Liver (tissue), 9 donors: ENCODE measurements around the gene ERC2. TPM values are rescaled to one million over a fixed set of nuclear protein-coding genes. Genes with fewer than 3 reads are reported as not detected.

Experiments used
- DNase-seq: peaks from one replicate; pipeline ENCODE4 v3.0.0-alpha.2; 2017; ENCODE audit warnings: low spot score
- H3K27ac ChIP-seq, 2 donors: one replicate each; pipeline ENCODE4 v1.7.0; 2013; ENCODE audit warnings: inconsistent platforms in 2 of 2, low read length in 2 of 2, control low read depth in 1 of 2, low read depth in 1 of 2, mild to moderate bottlenecking in 1 of 2
- H3K27me3 ChIP-seq, 4 donors: one replicate each; pipeline versions ENCODE4 v1.6.1 to v1.7.0; 2013; ENCODE audit warnings: low read length in 3 of 4, inconsistent platforms in 1 of 4, mild to moderate bottlenecking in 1 of 4, moderate library complexity in 1 of 4; ENCODE audit not compliant: control insufficient read depth in 4 of 4, insufficient read depth in 4 of 4
- H3K36me3 ChIP-seq, 4 donors: one replicate each; pipeline versions ENCODE4 v1.6.1 to v1.7.0; 2013; ENCODE audit warnings: low read length in 3 of 4, mild to moderate bottlenecking in 3 of 4, low read depth in 1 of 4, moderate library complexity in 1 of 4; ENCODE audit not compliant: control insufficient read depth in 4 of 4, insufficient read depth in 3 of 4
- H3K4me1 ChIP-seq, 4 donors: one replicate each; pipeline versions ENCODE4 v1.6.1 to v1.7.0; 2013; ENCODE audit warnings: low read length in 3 of 4, mild to moderate bottlenecking in 3 of 4, moderate library complexity in 1 of 4; ENCODE audit not compliant: control insufficient read depth in 4 of 4, insufficient read depth in 4 of 4
- H3K4me3 ChIP-seq, 3 donors: one replicate each; pipeline versions ENCODE4 v1.6.1 to v1.7.0; 2013; ENCODE audit warnings: low read length in 3 of 3, control low read depth in 1 of 3, low read depth in 1 of 3, mild to moderate bottlenecking in 1 of 3
- H3K9ac ChIP-seq, 2 donors: one replicate each; pipeline ENCODE4 v1.7.0; 2013; ENCODE audit warnings: low read length in 2 of 2, mild to moderate bottlenecking in 2 of 2, moderate library complexity in 2 of 2, control low read depth in 1 of 2, low read depth in 1 of 2
- H3K9me3 ChIP-seq, 4 donors: one replicate each; pipeline versions ENCODE4 v1.6.1 to v1.7.0; 2013; ENCODE audit warnings: low read length in 3 of 4; ENCODE audit not compliant: control insufficient read depth in 4 of 4
- ATF3 ChIP-seq: IDR thresholded peaks from 2 replicates; pipeline ENCODE4 v1.6.1; 2016; ENCODE audit warnings: antibody characterized with exemption
- CTCF ChIP-seq: fragments of 150-350 bp; IDR thresholded peaks from 2 replicates; pipeline ENCODE4 v1.5.1; 2017; ENCODE audit warnings: improper control_type of control experiment, low read depth, low read length; ENCODE audit not compliant: missing input control
- EGR1 ChIP-seq, 2 donors: IDR thresholded peaks; 2 replicates each; pipeline ENCODE4 v1.6.1; 2016 to 2018; ENCODE audit warnings: antibody characterized with exemption in 2 of 2, low read depth in 2 of 2
- FOXA1 ChIP-seq: IDR thresholded peaks from 2 replicates; pipeline ENCODE4 v1.6.1; 2016; ENCODE audit warnings: antibody characterized with exemption
- GABPA ChIP-seq, 2 donors: IDR thresholded peaks in 1 of 2; conservative IDR thresholded peaks in 1 of 2; 2 replicates each; pipeline ENCODE4 v1.6.1; 2016; ENCODE audit warnings: antibody characterized with exemption in 2 of 2, mild to moderate bottlenecking in 1 of 2, moderate library complexity in 1 of 2
- JUND ChIP-seq, 2 donors: IDR thresholded peaks; 2 replicates each; pipeline ENCODE4 v1.6.1; 2016; ENCODE audit warnings: antibody characterized with exemption in 2 of 2
- NR2F2 ChIP-seq: IDR thresholded peaks from 2 replicates; pipeline ENCODE4 v1.6.1; 2016; ENCODE audit warnings: antibody characterized with exemption
- RAD21 ChIP-seq, 2 donors: IDR thresholded peaks; 2 replicates each; pipeline ENCODE4 v1.6.1; 2016; ENCODE audit warnings: antibody characterized with exemption in 2 of 2, mild to moderate bottlenecking in 2 of 2
- RXRA ChIP-seq, 2 donors: IDR thresholded peaks; 2 replicates each; pipeline ENCODE4 v1.6.1; 2017 to 2018; ENCODE audit warnings: antibody characterized with exemption in 2 of 2, mild to moderate bottlenecking in 1 of 2
- WGBS: extraction: QIAGEN DNeasy Blood & Tissue Kit; methylation state at CpG from one replicate; pipeline ENCODE4 v1.1.7; 2013; 5-methylcytosine and 5-hydroxymethylcytosine counted together
- polyA plus RNA-seq, 2 donors: library from polyadenylated mRNA; stranded (reverse) in 1 of 2; unstranded in 1 of 2; fragments of 200-250 nt in 1 of 2; fragments of >200 nt in 1 of 2; fragmentation: Nextera tagmentation in 1 of 2; extraction: Ambion mirVana in 1 of 2; gene quantifications; one replicate each; pipeline versions ENCODE4 v1.2.1 to v1.2.3, GENCODE V29; 2013 to 2015
- total RNA-seq, 2 donors: library from RNA; depleted of rRNA; stranded (reverse); fragments of >200 nt; gene quantifications; one replicate each; pipeline ENCODE4 v1.2.3, GENCODE V29; 2014
- TF ChIP-seq, protein P1 (sequence below): IDR thresholded peaks from 2 replicates; pipeline ENCODE4 v1.6.1; 2016; ENCODE audit warnings: antibody characterized with exemption
- TF ChIP-seq, protein P2 (sequence below): IDR thresholded peaks from 2 replicates; pipeline ENCODE4 v1.6.1; 2016; ENCODE audit warnings: antibody characterized with exemption
- TF ChIP-seq, protein P3 (sequence below): IDR thresholded peaks from 2 replicates; pipeline ENCODE4 v1.6.1; 2016; ENCODE audit warnings: antibody characterized with exemption, mild to moderate bottlenecking
- donor health status: healthy.
- donor health status: healthy.
- donor health status: healthy.
- donor health status: healthy.
- donor health status: healthy.

The ERC2 gene
- total and polyA plus RNA-seq, 4 donors: 0.14 to 0.25 TPM; not detected in 2

GRCh38 chr3:55668359-55668758 is 799.9 kb downstream of the ERC2 start:
- H3K4me1 ChIP-seq: no peaks in the 10 kb centered on the region
- H3K36me3 ChIP-seq: no peaks in the 10 kb centered on the region
- no peak for TF ChIP-seq CTCF
- no peak for TF ChIP-seq FOXA1
- TF ChIP-seq RAD21 (IDR thresholded peaks at IDR 0.05): no peak
- TF ChIP-seq, protein P1, sequence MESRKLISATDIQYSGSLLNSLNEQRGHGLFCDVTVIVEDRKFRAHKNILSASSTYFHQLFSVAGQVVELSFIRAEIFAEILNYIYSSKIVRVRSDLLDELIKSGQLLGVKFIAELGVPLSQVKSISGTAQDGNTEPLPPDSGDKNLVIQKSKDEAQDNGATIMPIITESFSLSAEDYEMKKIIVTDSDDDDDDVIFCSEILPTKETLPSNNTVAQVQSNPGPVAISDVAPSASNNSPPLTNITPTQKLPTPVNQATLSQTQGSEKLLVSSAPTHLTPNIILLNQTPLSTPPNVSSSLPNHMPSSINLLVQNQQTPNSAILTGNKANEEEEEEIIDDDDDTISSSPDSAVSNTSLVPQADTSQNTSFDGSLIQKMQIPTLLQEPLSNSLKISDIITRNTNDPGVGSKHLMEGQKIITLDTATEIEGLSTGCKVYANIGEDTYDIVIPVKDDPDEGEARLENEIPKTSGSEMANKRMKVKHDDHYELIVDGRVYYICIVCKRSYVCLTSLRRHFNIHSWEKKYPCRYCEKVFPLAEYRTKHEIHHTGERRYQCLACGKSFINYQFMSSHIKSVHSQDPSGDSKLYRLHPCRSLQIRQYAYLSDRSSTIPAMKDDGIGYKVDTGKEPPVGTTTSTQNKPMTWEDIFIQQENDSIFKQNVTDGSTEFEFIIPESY: no peak
- H3K9me3 ChIP-seq: no peaks in the 10 kb centered on the region
- no peak overlapping the region for H3K4me3 ChIP-seq
- H3K9ac ChIP-seq: no peak overlapping the region
- 89% methylated on average over 4 of the region's 4 CpGs for WGBS
- no peak overlapping the region for H3K27ac ChIP-seq
- H3K27me3 ChIP-seq: no peaks in the 10 kb centered on the region
- no peak for DNase-seq

GRCh38 chr3:55664387-55664786 is 803.9 kb downstream of the ERC2 start:
- no peak overlapping the region for H3K27ac ChIP-seq
- H3K4me3 ChIP-seq: no peak overlapping the region
- no peaks in the 10 kb centered on the region for H3K27me3 ChIP-seq
- no peak overlapping the region for H3K9ac ChIP-seq
- H3K36me3 ChIP-seq: no peaks in the 10 kb centered on the region
- no peak for TF ChIP-seq NR2F2
- TF ChIP-seq ATF3: no peak
- TF ChIP-seq, protein P2, sequence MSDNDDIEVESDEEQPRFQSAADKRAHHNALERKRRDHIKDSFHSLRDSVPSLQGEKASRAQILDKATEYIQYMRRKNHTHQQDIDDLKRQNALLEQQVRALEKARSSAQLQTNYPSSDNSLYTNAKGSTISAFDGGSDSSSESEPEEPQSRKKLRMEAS: no peak
- TF ChIP-seq CTCF: no peak
- TF ChIP-seq, protein P3, sequence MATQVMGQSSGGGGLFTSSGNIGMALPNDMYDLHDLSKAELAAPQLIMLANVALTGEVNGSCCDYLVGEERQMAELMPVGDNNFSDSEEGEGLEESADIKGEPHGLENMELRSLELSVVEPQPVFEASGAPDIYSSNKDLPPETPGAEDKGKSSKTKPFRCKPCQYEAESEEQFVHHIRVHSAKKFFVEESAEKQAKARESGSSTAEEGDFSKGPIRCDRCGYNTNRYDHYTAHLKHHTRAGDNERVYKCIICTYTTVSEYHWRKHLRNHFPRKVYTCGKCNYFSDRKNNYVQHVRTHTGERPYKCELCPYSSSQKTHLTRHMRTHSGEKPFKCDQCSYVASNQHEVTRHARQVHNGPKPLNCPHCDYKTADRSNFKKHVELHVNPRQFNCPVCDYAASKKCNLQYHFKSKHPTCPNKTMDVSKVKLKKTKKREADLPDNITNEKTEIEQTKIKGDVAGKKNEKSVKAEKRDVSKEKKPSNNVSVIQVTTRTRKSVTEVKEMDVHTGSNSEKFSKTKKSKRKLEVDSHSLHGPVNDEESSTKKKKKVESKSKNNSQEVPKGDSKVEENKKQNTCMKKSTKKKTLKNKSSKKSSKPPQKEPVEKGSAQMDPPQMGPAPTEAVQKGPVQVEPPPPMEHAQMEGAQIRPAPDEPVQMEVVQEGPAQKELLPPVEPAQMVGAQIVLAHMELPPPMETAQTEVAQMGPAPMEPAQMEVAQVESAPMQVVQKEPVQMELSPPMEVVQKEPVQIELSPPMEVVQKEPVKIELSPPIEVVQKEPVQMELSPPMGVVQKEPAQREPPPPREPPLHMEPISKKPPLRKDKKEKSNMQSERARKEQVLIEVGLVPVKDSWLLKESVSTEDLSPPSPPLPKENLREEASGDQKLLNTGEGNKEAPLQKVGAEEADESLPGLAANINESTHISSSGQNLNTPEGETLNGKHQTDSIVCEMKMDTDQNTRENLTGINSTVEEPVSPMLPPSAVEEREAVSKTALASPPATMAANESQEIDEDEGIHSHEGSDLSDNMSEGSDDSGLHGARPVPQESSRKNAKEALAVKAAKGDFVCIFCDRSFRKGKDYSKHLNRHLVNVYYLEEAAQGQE: no peak
- TF ChIP-seq EGR1 (IDR thresholded peaks at IDR 0.05; ENCODE audit: low read depth in 2 of 2): no peak
- no peak for TF ChIP-seq GABPA (IDR thresholded peaks at IDR 0.05 in 1 of 2, conservative IDR thresholded peaks at IDR 0.05 in 1 of 2)
- TF ChIP-seq RXRA (IDR thresholded peaks at IDR 0.05): no peak
- TF ChIP-seq JUND (IDR thresholded peaks at IDR 0.05): no peak
- no peak for DNase-seq
- WGBS: 82% methylated on average over 14 of the region's 14 CpGs
- no peaks in the 10 kb centered on the region for H3K4me1 ChIP-seq
- H3K9me3 ChIP-seq: no peaks in the 10 kb centered on the region
